GM21423 (cell line): ENCODE measurements around the gene ADGRF5.

Experiments used
- ATAC-seq: cut with Tn5 transposase; IDR thresholded peaks from one replicate; pipeline ENCODE4 v1.9.1; 2021; ENCODE audit warnings: mild to moderate bottlenecking, moderate library complexity; ENCODE audit not compliant: unreplicated experiment

The ADGRF5 gene

GRCh38 chr6:46931416-46931815, 9.7 kb upstream of the ADGRF5 start:
- ATAC-seq = no peak

DNA sequence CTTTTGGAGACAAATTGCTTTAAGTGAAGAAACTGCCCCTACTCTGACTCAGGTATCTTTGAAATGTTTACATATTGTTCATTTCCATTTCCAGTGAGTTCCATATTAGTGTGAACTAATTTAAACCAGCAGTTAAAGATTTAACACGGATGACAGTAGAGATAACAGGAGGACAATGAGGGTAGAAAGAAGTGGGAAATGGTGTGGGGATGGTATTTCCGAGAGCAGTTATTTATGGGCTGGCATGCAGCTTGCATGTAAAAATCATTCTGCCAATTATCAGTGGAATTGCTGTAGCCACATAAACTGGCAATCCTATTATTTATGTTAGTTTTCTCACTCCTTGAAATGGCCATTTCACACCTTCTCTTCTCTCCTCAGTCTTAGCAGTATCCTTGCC, 8.6 kb upstream of the ADGRF5 start:
- ATAC-seq = no peak

GRCh38 chr6:46927066-46927465, 5.3 kb upstream of the ADGRF5 start:
- no peak for ATAC-seq

GRCh38 chr6:46926481-46926880, 4.7 kb upstream of the ADGRF5 start:
- ATAC-seq = no peak

GRCh38 chr6:46925563-46926253, 4.0 kb upstream of the ADGRF5 start:
- no peak for ATAC-seq

GRCh38 chr6:46923476-46923875, 1.7 kb upstream of the ADGRF5 start:
- ATAC-seq = no peak

DNA sequence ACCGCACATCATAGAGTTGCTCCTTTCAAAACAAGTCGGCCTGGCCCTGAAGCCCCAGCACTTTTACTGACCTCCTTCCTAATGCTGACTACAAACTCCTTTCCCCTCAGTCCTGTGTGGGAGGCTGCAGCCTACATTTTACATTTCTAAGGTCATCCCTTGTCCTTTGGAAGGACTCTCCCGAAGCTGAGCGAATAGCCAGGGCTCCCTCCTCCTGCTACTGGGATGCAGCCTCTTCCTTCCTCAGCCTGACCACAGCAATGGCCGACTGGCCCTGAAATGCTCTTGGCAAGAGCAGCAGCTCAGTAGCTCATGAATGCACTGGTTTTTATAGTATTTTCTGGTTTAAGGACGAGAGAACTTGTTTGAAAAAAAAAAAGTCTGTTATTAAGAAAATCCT, 679 bp downstream of the ADGRF5 start:
- ATAC-seq = no peak

DNA sequence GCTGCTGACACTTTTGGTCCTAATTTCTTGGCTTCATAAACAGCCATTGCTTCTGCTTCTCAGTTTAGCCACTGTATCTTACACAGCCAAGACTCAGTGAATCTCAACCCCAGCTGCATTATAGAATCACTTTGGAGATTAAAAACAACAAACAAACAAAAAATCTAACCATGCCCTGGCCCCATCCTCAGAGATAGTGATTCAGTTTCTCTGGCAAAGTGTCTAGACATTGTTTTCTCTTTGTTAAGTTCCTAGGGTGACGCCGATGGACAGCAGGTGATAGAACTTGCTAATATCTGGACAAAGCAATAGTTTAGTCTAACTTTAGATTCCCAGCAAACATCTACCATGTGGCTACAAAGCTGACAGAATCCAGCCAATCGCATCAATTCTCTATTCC, 2.9 kb downstream of the ADGRF5 start:
- ATAC-seq = no peak

DNA sequence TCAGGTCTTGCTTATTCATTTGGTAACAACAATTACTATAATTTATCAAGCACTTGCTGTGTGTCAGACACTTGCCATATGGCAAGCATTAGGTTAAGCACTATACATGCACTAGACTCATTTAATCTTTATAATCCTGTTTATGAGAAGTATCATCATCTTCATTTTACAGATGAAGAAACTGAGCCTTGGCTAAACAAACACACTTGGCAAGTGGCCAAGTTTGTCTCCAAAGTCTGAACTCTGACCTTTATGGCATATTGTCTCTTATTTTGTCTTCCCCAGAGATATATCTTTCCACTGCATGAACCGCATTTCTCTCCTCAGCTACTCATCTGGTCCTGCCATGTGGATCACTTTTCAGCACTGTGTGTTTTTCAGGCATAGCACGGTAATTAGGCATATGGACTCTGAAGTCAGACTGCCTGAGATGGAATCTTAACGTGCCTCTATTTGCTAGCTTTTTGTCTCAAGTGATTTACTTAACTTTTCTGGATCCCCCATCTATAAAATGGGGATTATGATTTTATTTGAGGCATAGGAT, 4.7 kb downstream of the ADGRF5 start:
- no peak for ATAC-seq

DNA sequence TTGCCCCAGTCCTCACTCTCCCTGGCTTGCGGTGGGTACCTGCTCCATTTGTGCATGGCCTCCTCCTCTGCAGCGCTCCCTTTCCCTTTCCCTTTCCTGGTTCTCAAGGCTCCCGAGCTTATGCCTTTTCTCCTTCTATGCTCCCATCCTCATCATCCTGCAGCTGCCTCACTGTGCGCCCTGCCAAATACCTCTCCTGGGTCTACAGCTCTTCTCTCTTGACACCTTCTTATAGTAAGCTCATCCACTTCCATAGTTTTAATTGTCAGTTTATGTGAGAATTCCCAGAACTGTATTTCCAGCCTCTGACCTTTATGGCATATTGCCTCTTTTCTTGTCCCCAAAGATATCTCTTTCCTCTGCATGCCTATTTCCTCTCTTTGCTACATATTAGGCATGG, 5.9 kb downstream of the ADGRF5 start:
- ATAC-seq = no peak

DNA sequence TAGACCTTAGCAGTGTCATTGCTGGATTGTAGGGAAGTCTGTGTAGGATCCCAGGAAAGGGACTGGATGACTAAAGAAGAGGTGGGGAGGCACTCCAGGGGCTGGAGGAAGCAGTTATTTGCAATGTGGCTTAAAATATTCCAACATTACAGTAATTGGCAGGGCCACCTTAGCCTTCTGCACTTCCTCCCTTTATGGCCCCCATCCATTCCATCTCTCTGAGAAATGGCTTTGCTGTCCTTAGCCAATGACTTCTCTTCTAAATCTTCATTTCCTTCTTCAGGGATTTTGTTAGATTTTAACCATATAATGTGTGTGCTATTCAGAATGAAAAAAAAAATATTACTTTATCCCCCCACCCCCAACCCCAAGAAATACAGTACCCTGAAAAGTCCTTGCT, 6.4 kb downstream of the ADGRF5 start:
- no peak for ATAC-seq

GRCh38 chr6:46914279-46914810, 7.4 kb downstream of the ADGRF5 start:
- no peak for ATAC-seq

GRCh38 chr6:46909371-46909770, 12.4 kb downstream of the ADGRF5 start:
- no peak for ATAC-seq

GRCh38 chr6:46906776-46907175, 15.0 kb downstream of the ADGRF5 start:
- no peak for ATAC-seq

GRCh38 chr6:46904117-46904516, 17.6 kb downstream of the ADGRF5 start:
- ATAC-seq = no peak

DNA sequence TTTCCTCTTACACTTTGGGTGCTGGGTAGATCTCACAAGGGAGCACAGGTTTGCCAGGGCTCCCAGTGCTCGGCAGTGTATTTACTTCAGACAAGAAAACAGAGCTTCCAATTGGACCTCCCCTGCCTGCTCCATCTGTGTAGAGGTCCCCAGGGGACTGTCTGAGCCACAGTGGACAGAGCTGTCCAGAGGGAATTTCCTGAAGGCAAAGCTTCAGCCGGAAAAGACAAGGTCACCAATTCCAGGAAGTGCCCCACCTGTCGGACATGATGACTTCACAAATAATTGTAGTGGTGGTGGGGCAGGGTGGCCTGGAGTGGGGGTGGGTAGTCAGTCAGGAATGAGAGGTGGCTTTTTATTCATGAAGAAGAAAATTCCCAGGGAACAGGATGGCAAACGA, 18.6 kb downstream of the ADGRF5 start:
- no peak for ATAC-seq

DNA sequence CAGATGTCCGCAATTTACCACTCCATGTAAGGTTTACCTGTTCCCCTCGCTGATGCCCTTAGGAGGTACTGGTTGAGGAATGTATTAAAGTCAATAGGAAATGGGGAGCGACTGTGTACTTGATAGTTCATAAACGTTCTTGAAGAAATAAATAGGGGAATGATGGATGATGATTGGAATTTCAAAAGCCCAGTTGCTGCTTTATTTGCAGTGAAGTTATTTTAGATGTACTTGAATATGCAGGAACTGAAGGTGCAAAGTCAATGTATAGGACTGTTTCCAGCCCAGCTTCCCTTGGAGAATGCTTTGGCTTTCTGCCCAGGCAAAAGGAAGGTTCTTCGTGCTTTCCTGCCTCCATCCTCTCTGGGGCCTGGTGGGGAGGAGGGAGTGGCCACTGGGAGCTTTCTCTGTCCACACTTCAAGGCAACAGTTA, 19.8 kb downstream of the ADGRF5 start:
- ATAC-seq = no peak

- no peak for ATAC-seq
Measured at GRCh38 chr6:46900266-46900665, 21.5 kb downstream of the ADGRF5 start.

- no peak for ATAC-seq
Measured at GRCh38 chr6:46899659-46900058, 22.1 kb downstream of the ADGRF5 start.

DNA sequence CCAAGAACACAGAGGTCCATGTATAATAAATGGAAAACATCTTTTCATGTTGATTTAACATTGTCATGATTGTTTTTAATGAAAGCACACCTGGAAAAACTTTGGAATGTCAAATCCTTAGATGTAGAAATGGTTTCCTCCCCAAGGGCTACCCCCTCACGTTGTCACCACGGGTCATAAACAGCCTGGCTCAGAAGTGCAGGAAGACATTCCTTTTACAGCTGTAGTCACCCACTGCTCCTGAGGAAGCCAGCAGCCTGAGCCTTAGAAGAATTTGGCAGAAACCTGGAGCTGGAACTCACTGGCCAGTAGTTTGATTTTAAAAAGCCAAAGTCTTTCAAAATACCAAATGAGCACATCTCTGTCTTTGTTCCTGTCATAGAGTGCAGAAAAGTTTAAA, 23.7 kb downstream of the ADGRF5 start:
- no peak for ATAC-seq

DNA sequence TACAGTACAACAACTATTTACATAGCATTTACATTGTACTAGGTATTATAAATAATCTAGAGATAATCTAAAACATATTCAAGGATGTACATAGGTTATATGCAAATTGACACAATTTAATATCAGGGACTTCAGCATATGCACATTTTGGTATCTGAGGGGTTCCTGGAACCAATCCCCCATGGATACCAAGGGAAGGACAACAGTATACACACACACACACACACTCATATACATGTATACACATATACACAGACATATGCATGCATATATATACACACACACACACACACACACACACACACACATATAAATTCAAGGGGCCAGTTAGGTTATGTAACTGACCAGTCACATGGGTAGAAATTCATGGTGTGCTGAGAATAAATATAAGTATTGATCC, 24.9 kb downstream of the ADGRF5 start:
- ATAC-seq = no peak

DNA sequence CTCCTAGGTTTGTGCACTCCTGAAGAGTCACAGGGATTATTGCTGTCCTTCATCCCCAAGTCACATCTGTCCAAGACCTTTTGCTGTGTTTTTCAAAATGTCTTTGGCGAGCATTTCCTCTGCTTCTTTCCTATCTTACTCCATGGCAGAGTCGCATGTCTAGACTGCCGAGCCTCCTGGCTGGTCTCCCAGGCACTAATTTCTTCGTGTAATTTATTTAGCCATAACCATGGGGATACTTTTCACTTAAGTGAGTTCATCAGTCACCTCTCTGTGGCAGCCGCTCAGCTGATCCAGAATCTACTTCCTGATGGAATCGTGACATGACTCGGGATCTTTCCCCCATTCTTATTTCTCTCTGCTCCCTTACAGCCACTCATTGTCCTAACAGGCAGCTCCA, 25.8 kb downstream of the ADGRF5 start:
- ATAC-seq = no peak

DNA sequence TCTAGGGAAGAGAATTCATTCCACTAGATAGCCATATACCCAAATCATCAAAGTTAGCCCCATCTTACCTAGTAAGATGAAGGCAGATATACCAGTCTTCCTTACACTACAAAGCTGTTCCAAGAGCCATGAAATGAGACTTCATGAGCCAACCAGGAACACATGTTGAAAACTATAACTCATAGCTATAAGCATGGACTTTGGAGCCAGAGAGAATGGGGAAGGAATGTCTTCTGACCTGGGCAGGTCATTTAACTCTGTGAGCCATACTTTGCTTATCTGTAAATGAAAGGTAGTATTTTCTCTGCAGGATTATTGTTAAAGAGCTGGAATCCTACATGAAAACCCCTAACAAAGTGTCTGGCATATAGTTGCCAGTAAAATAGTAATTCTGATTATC, 27.3 kb downstream of the ADGRF5 start:
- ATAC-seq = no peak
